Cerebellar cortex (tissue), 1 donor: ENCODE data around the gene VSIR.

Experiments used
- DNase-seq: peaks from one replicate; pipeline ENCODE4 v3.0.0-alpha.2; 2015; ENCODE audit warnings: low spot score

Gene VSIR

GRCh38 chr10:71773221-71773971, at the start of gene VSIR:
TSS of gene VSIR (minus strand) at chr10:71773520. CDS start at chr10:71773439, 81 bp downstream.
- DNase-seq, result peak; percentile 35

GRCh38 chr10:71821909-71822763, 48.8 kb upstream of the VSIR start:
- DNase-seq, result no peak

GRCh38 chr10:71820966-71821365, 47.6 kb upstream of the VSIR start:
- no peak for DNase-seq

GRCh38 chr10:71819985-71820384, 46.7 kb upstream of the VSIR start:
- DNase-seq, result no peak

- DNase-seq, result no peak
Measured at GRCh38 chr10:71819441-71819861, 46.1 kb upstream of the VSIR start.

GRCh38 chr10:71818674-71819260, 45.4 kb upstream of the VSIR start:
- DNase-seq, result no peak

GRCh38 chr10:71817831-71818655, 44.7 kb upstream of the VSIR start:
- no peak for DNase-seq

- DNase-seq, result peak; percentile 54
Measured at GRCh38 chr10:71816936-71817618, 43.8 kb upstream of the VSIR start.

- no peak for DNase-seq
Measured at GRCh38 chr10:71816421-71816851, 43.1 kb upstream of the VSIR start.

- no peak for DNase-seq
Measured at GRCh38 chr10:71815515-71816130, 42.3 kb upstream of the VSIR start.

- no peak for DNase-seq
Measured at GRCh38 chr10:71814922-71815411, 41.6 kb upstream of the VSIR start.

GRCh38 chr10:71812913-71813590, 39.7 kb upstream of the VSIR start:
- DNase-seq, result no peak

- DNase-seq, result no peak
Measured at GRCh38 chr10:71812016-71812912, 38.9 kb upstream of the VSIR start.

GRCh38 chr10:71811351-71811750, 38.0 kb upstream of the VSIR start:
- DNase-seq, result no peak

GRCh38 chr10:71810048-71810750, 36.9 kb upstream of the VSIR start:
- no peak for DNase-seq

GRCh38 chr10:71809628-71810027, 36.3 kb upstream of the VSIR start:
- DNase-seq, result no peak

- no peak for DNase-seq
Measured at GRCh38 chr10:71807557-71808510, 34.5 kb upstream of the VSIR start.
